Esophagus muscularis mucosa (tissue), 3 donors: ENCODE results near the gene TFF1.

Experiments
- CTCF ChIP-seq, 3 experiments: fragments of 200-600 bp in 2 of 3; fragments of 450-650 bp in 1 of 3; sonication (generic) in 2 of 3; IDR thresholded peaks; one replicate each; pipeline ENCODE4 v1.5.1; 2017 to 2019; ENCODE audit warnings: antibody characterized with exemption in 3 of 3, mild to moderate bottlenecking in 2 of 3, moderate library complexity in 1 of 3
- POLR2A ChIP-seq: fragments of 450-650 bp; IDR thresholded peaks from one replicate; pipeline ENCODE4 v1.6.1; 2017; ENCODE audit warnings: antibody characterized with exemption, moderate library complexity, mild to moderate bottlenecking, low read depth
- POLR2AphosphoS5 ChIP-seq, 2 donors: sonication (generic); formaldehyde crosslinking; IDR thresholded peaks; one replicate each; pipeline ENCODE4 v1.6.1; 2017; ENCODE audit warnings: antibody characterized with exemption in 2 of 2

DNA sequence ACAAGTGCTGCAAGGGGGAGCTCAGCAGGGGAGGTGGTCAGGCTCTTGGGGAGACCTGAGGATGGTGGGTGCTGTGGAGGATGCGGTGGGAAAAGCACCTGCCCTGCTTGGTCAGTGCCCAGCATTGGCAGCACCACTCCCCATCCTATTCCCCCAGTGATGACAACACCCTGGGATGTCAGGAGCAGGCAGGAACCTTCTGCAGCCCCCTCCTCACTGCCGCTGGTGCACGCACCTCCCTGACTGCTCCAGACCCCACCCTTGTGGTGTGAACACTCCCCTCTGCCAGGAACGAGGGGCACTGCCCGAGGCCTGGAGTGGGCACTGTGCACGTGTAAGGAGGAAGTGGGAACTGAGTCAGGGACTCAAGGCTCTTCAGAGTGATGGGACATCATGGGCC lies 17.0 kb upstream of the TFF1 start:
- TF ChIP-seq CTCF (IDR thresholded peaks at IDR 0.05): no peak
- TF ChIP-seq POLR2A: no peak
- TF ChIP-seq POLR2AphosphoS5 (IDR thresholded peaks at IDR 0.05): no peak
